HEK293 (cell line): ENCODE data around the gene CKS1B.

Source experiments
- CTCF ChIA-PET: fragments of 350-600 bp; formaldehyde crosslinking; extraction: SDS; loops from one replicate; lab custom pipeline; 2021; ENCODE audit warnings: antibody characterized with exemption; lab: Yijun Ruan, JAX
- POLR2A ChIA-PET: fragments of 300-600 bp; formaldehyde crosslinking; extraction: SDS; loops from one replicate; lab custom pipeline; 2020; ENCODE audit warnings: antibody characterized with exemption, inconsistent platforms; lab: Yijun Ruan, JAX
- H3K27ac ChIP-seq: fragments of 200-500 bp; sonication (Bioruptor generic); 2 replicates; pipeline ENCODE4 v1.5.1; 2014; ENCODE audit warnings: low read depth, low read length, control low read depth, inconsistent platforms; ENCODE audit errors: extremely low read depth
- H3K36me3 ChIP-seq, 2 experiments: fragments of 200-500 bp in 1 of 2; sonication (Bioruptor generic) in 1 of 2; 1 replicate in 1 of 2; 2 replicates in 1 of 2; pipeline ENCODE4 v1.5.1; 2014 to 2017; ENCODE audit warnings: inconsistent platforms in 2 of 2, low read length in 2 of 2; ENCODE audit not compliant: control insufficient read depth in 2 of 2, insufficient read depth in 1 of 2
- H3K4me1 ChIP-seq: fragments of 200-500 bp; sonication (Bioruptor generic); 2 replicates; pipeline ENCODE4 v1.5.1; 2014; ENCODE audit warnings: mild to moderate bottlenecking, low read length, inconsistent platforms; ENCODE audit not compliant: control insufficient read depth, insufficient read depth
- H3K4me3 ChIP-seq: 2 replicates; pipeline ENCODE4 v1.5.1; 2011; ENCODE audit warnings: low read depth, mild to moderate bottlenecking, control low read depth, low read length, moderate library complexity
- H3K9me3 ChIP-seq: fragments of 200-500 bp; sonication (Bioruptor generic); 2 replicates; pipeline ENCODE4 v1.5.1; 2014; ENCODE audit warnings: low read depth, low read length, inconsistent platforms; ENCODE audit not compliant: control insufficient read depth, insufficient read depth
- CTCF ChIP-seq: fragments of 450-650 bp; formaldehyde crosslinking; IDR thresholded peaks from 2 replicates; pipeline ENCODE4 v1.5.1; 2016; ENCODE audit warnings: missing biosample characterization, missing genetic modification characterization
- EGR2 ChIP-seq: fragments of 450-650 bp; formaldehyde crosslinking; IDR thresholded peaks from 2 replicates; pipeline ENCODE4 v1.5.1; 2016; ENCODE audit warnings: low read depth, missing biosample characterization, missing genetic modification characterization
- GLI4 ChIP-seq: fragments of 450-650 bp; formaldehyde crosslinking; IDR thresholded peaks from 2 replicates; pipeline ENCODE4 v1.5.1; 2016; ENCODE audit warnings: missing biosample characterization, missing genetic modification characterization
- HIC1 ChIP-seq: fragments of 450-650 bp; formaldehyde crosslinking; IDR thresholded peaks from 2 replicates; pipeline ENCODE4 v1.5.1; 2016; ENCODE audit warnings: missing biosample characterization, missing genetic modification characterization
- HOXA7 ChIP-seq: sonication (generic); formaldehyde crosslinking; IDR thresholded peaks from 2 replicates; pipeline ENCODE4 v1.8.1; 2022; ENCODE audit warnings: missing genetic modification reagents, borderline replicate concordance
- KLF10 ChIP-seq: fragments of 450-650 bp; IDR thresholded peaks from 2 replicates; pipeline ENCODE4 v1.5.1; 2018; ENCODE audit warnings: missing biosample characterization, mild to moderate bottlenecking, missing genetic modification characterization
- MEIS1 ChIP-seq: sonication (generic); formaldehyde crosslinking; IDR thresholded peaks from 2 replicates; pipeline ENCODE4 v1.8.1; 2022; ENCODE audit warnings: missing genetic modification reagents, mild to moderate bottlenecking, borderline replicate concordance
- PATZ1 ChIP-seq: fragments of 450-650 bp; formaldehyde crosslinking; IDR thresholded peaks from 2 replicates; pipeline ENCODE4 v1.5.1; 2016; ENCODE audit warnings: missing biosample characterization, missing genetic modification characterization
- PRDM2 ChIP-seq: fragments of 450-650 bp; formaldehyde crosslinking; IDR thresholded peaks from 2 replicates; pipeline ENCODE4 v1.5.1; 2016; ENCODE audit warnings: missing biosample characterization, missing genetic modification characterization, borderline replicate concordance
- TCF7L2 ChIP-seq: IDR thresholded peaks from 2 replicates; pipeline ENCODE4 v1.6.1; 2011; ENCODE audit warnings: low read depth, mild to moderate bottlenecking, inconsistent platforms, low read length, moderate library complexity, borderline replicate concordance
- ZEB2 ChIP-seq: fragments of 450-650 bp; formaldehyde crosslinking; IDR thresholded peaks from 2 replicates; pipeline ENCODE4 v1.5.1; 2016; ENCODE audit warnings: missing biosample characterization, missing genetic modification characterization
- ZFP41 ChIP-seq: fragments of 450-650 bp; formaldehyde crosslinking; IDR thresholded peaks from 2 replicates; pipeline ENCODE4 v1.5.1; 2016; ENCODE audit warnings: missing biosample characterization, missing genetic modification characterization, borderline replicate concordance
- ZNF169 ChIP-seq: fragments of 450-650 bp; formaldehyde crosslinking; IDR thresholded peaks from 2 replicates; pipeline ENCODE4 v1.5.1; 2016; ENCODE audit warnings: missing biosample characterization, missing genetic modification characterization
- ZNF19 ChIP-seq: fragments of 450-650 bp; formaldehyde crosslinking; IDR thresholded peaks from 2 replicates; pipeline ENCODE4; 2016; ENCODE audit warnings: missing biosample characterization, missing genetic modification characterization, low read depth
- ZNF366 ChIP-seq: fragments of 450-650 bp; formaldehyde crosslinking; conservative IDR thresholded peaks from 2 replicates; pipeline ENCODE4 v1.5.1; 2016; ENCODE audit warnings: missing biosample characterization, missing genetic modification characterization
- ZNF426 ChIP-seq: fragments of 450-650 bp; formaldehyde crosslinking; IDR thresholded peaks from 2 replicates; pipeline ENCODE4 v1.5.1; 2017; ENCODE audit warnings: missing biosample characterization, missing genetic modification characterization, mild to moderate bottlenecking, inconsistent platforms, moderate library complexity
- ZNF488 ChIP-seq: fragments of 450-650 bp; formaldehyde crosslinking; IDR thresholded peaks from 2 replicates; pipeline ENCODE4 v1.5.1; 2016; ENCODE audit warnings: missing biosample characterization, missing genetic modification characterization
- ZNF544 ChIP-seq: fragments of 450-650 bp; formaldehyde crosslinking; IDR thresholded peaks from 2 replicates; pipeline ENCODE4 v1.5.0; 2017; ENCODE audit warnings: missing biosample characterization, missing genetic modification characterization
- ZNF623 ChIP-seq: fragments of 450-650 bp; formaldehyde crosslinking; IDR thresholded peaks from 2 replicates; pipeline ENCODE4 v1.5.1; 2016; ENCODE audit warnings: missing biosample characterization, missing genetic modification characterization
- ZSCAN18 ChIP-seq: fragments of 450-650 bp; formaldehyde crosslinking; IDR thresholded peaks from 2 replicates; pipeline ENCODE4 v1.5.1; 2016; ENCODE audit warnings: missing biosample characterization, missing genetic modification characterization
- ZSCAN23 ChIP-seq: fragments of 450-650 bp; formaldehyde crosslinking; IDR thresholded peaks from 2 replicates; pipeline ENCODE4 v1.5.1; 2016; ENCODE audit warnings: missing biosample characterization, missing genetic modification characterization

CKS1B gene

GRCh38 chr1:154999571-155000410, 25.3 kb downstream of the CKS1B start (continued):
- TF ChIP-seq CTCF (tag by site-specific recombination) (no peak), TCF7L2 (no peak), PRDM2 (no peak), ZSCAN18 (no peak), KLF10 (no peak), HIC1 (tag by site-specific recombination) (no peak), ZSCAN23 (no peak), ZEB2 (tag by site-specific recombination) (no peak), GLI4 (tag by site-specific recombination) (no peak)

- TF ChIP-seq ZNF169 (no peak), MEIS1 (CRISPR knock-in tag) (no peak), ZFP41 (no peak), ZNF623 (tag by site-specific recombination) (no peak), PATZ1 (tag by site-specific recombination) (no peak), ZNF19 (tag by site-specific recombination) (no peak), EGR2 (tag by site-specific recombination) (no peak), HOXA7 (no peak), ZNF544 (no peak), ZNF366 (tag by site-specific recombination) (no peak), ZNF426 (no peak), ZNF488 (no peak)
- peak overlapping the region; percentile 50 for H3K4me3 ChIP-seq
- POLR2A ChIA-PET: interaction anchor here (0.8 to 1.8 kb wide), 3 partner anchors 12 to 44 kb away, joined by 3 to 8 read pairs (median 6); partner anchors contain the start of gene PBXIP1
- peaks cover 13% of the 10 kb centered on the region for H3K4me1 ChIP-seq
- H3K27ac ChIP-seq: peak overlapping the region; percentile 83
- H3K36me3 ChIP-seq: no peaks in the 10 kb centered on the region
- H3K9me3 ChIP-seq: no peaks in the 10 kb centered on the region
- CTCF ChIA-PET: interaction anchor here (0.7 to 8.9 kb wide), 13 partner anchors 13 to 441 kb away, joined by 3 to 55 read pairs (median 8); partner anchors contain the start of genes FLAD1, PBXIP1 and SHC1
Observed at GRCh38 chr1:155000411-155000725, 25.9 kb downstream of the CKS1B start.
